Loucy (cell line): ENCODE results near the gene SH3RF1.

Experiments used
- H2AFZ ChIP-seq: fragments of 200-600 bp; sonication (generic); 2 replicates; pipeline ENCODE4 v1.6.0; 2016; ENCODE audit warnings: antibody characterized with exemption, mild to moderate bottlenecking, low read length, moderate library complexity
- H3F3A ChIP-seq: fragments of 200-600 bp; 2 replicates; pipeline ENCODE4 v1.6.0; 2016; ENCODE audit warnings: antibody characterized with exemption, low read depth, mild to moderate bottlenecking
- H3K27me3 ChIP-seq: fragments of 200-600 bp; sonication (generic); 2 replicates; pipeline ENCODE4 v1.6.1; 2014; ENCODE audit warnings: low read length, mild to moderate bottlenecking; ENCODE audit not compliant: insufficient read depth, poor library complexity, severe bottlenecking
- H3K36me3 ChIP-seq: fragments of 200-600 bp; sonication (generic); 2 replicates; pipeline ENCODE4 v1.6.1; 2016; ENCODE audit warnings: low read length; ENCODE audit not compliant: insufficient read depth
- H3K4me1 ChIP-seq: fragments of 200-600 bp; sonication (generic); 2 replicates; pipeline ENCODE4 v1.5.1; 2014; ENCODE audit warnings: low read length, mild to moderate bottlenecking; ENCODE audit not compliant: insufficient read depth, poor library complexity, severe bottlenecking
- H3K4me2 ChIP-seq: fragments of 200-600 bp; sonication (generic); 2 replicates; pipeline ENCODE4 v1.6.0; 2014; ENCODE audit warnings: antibody characterized with exemption, low read length, low read depth, mild to moderate bottlenecking; ENCODE audit not compliant: poor library complexity, severe bottlenecking
- H3K4me3 ChIP-seq: fragments of 200-600 bp; sonication (generic); 2 replicates; pipeline ENCODE4 v1.5.1; 2014; ENCODE audit warnings: low read length, mild to moderate bottlenecking, mixed read lengths; ENCODE audit not compliant: poor library complexity, severe bottlenecking
- H3K79me2 ChIP-seq: fragments of 200-600 bp; sonication (generic); 2 replicates; pipeline ENCODE4 v1.6.1; 2014; ENCODE audit warnings: low read length; ENCODE audit not compliant: insufficient read depth
- H3K9ac ChIP-seq: fragments of 200-600 bp; sonication (generic); 2 replicates; pipeline ENCODE4 v1.6.0; 2014; ENCODE audit warnings: mild to moderate bottlenecking, low read depth, low read length, moderate library complexity; ENCODE audit not compliant: poor library complexity, severe bottlenecking
- H3K9me2 ChIP-seq: fragments of 200-600 bp; sonication (generic); replicated peaks from 2 replicates; pipeline ENCODE4 v1.6.1; 2016; ENCODE audit warnings: low read depth, low read length, mixed read lengths
- H3K9me3 ChIP-seq: fragments of 200-600 bp; sonication (generic); 2 replicates; pipeline ENCODE4 v1.6.1; 2014; ENCODE audit warnings: mild to moderate bottlenecking, antibody characterized with exemption, low read length, low read depth; ENCODE audit not compliant: insufficient read depth
- H4K20me1 ChIP-seq: fragments of 200-600 bp; sonication (generic); 2 replicates; pipeline ENCODE4 v1.6.0; 2014; ENCODE audit warnings: antibody characterized with exemption, low read length, mild to moderate bottlenecking; ENCODE audit not compliant: insufficient read depth, poor library complexity, severe bottlenecking
- EZH2phosphoT487 ChIP-seq: fragments of 200-600 bp; IDR thresholded peaks from 2 replicates; pipeline ENCODE4 v1.6.1; 2018; ENCODE audit warnings: antibody characterized with exemption, mild to moderate bottlenecking, moderate library complexity, borderline replicate concordance
- TF ChIP-seq, protein P1 (sequence below): fragments of 200-600 bp; sonication (generic); conservative IDR thresholded peaks from 2 replicates; pipeline ENCODE4 v1.5.1; 2014; ENCODE audit warnings: mild to moderate bottlenecking, antibody characterized with exemption, low read length

The SH3RF1 gene

GRCh38 chr4:169215656-169216055, 55.1 kb downstream of the SH3RF1 start:
- peaks cover 7% of the 10 kb centered on the region; the same call in 1 of the 2 replicates for H3K9me3 ChIP-seq
- no peaks in the 10 kb centered on the region for H3K36me3 ChIP-seq
- no peak for TF ChIP-seq EZH2phosphoT487
- TF ChIP-seq, protein P1, sequence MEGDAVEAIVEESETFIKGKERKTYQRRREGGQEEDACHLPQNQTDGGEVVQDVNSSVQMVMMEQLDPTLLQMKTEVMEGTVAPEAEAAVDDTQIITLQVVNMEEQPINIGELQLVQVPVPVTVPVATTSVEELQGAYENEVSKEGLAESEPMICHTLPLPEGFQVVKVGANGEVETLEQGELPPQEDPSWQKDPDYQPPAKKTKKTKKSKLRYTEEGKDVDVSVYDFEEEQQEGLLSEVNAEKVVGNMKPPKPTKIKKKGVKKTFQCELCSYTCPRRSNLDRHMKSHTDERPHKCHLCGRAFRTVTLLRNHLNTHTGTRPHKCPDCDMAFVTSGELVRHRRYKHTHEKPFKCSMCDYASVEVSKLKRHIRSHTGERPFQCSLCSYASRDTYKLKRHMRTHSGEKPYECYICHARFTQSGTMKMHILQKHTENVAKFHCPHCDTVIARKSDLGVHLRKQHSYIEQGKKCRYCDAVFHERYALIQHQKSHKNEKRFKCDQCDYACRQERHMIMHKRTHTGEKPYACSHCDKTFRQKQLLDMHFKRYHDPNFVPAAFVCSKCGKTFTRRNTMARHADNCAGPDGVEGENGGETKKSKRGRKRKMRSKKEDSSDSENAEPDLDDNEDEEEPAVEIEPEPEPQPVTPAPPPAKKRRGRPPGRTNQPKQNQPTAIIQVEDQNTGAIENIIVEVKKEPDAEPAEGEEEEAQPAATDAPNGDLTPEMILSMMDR, result no peak
- H3K9ac ChIP-seq, result no peak overlapping the region
- H3K79me2 ChIP-seq, result no peaks in the 10 kb centered on the region
- no peak overlapping the region for H2AFZ ChIP-seq
- no peak overlapping the region for H3K4me3 ChIP-seq
- no peak overlapping the region for H3K4me2 ChIP-seq
- H3F3A ChIP-seq, result no peaks in the 10 kb centered on the region
- H3K4me1 ChIP-seq, result no peaks in the 10 kb centered on the region
- H4K20me1 ChIP-seq, result no peaks in the 10 kb centered on the region
- H3K27me3 ChIP-seq, result no peaks in the 10 kb centered on the region
- no peaks in the 10 kb centered on the region for H3K9me2 ChIP-seq

GRCh38 chr4:169212981-169213380, 57.8 kb downstream of the SH3RF1 start:
- no peak for TF ChIP-seq EZH2phosphoT487
- TF ChIP-seq, protein P1, result no peak
- H3K9me2 ChIP-seq, result no peaks in the 10 kb centered on the region
- no peaks in the 10 kb centered on the region for H3F3A ChIP-seq
- H3K4me1 ChIP-seq, result no peaks in the 10 kb centered on the region
- H4K20me1 ChIP-seq, result no peaks in the 10 kb centered on the region
- peaks cover 7% of the 10 kb centered on the region; the same call in 1 of the 2 replicates for H3K9me3 ChIP-seq
- H3K36me3 ChIP-seq, result no peaks in the 10 kb centered on the region
- no peak overlapping the region for H3K4me2 ChIP-seq
- H3K79me2 ChIP-seq, result no peaks in the 10 kb centered on the region
- no peak overlapping the region for H3K4me3 ChIP-seq
- no peak overlapping the region for H2AFZ ChIP-seq
- no peaks in the 10 kb centered on the region for H3K27me3 ChIP-seq
- H3K9ac ChIP-seq, result no peak overlapping the region

DNA sequence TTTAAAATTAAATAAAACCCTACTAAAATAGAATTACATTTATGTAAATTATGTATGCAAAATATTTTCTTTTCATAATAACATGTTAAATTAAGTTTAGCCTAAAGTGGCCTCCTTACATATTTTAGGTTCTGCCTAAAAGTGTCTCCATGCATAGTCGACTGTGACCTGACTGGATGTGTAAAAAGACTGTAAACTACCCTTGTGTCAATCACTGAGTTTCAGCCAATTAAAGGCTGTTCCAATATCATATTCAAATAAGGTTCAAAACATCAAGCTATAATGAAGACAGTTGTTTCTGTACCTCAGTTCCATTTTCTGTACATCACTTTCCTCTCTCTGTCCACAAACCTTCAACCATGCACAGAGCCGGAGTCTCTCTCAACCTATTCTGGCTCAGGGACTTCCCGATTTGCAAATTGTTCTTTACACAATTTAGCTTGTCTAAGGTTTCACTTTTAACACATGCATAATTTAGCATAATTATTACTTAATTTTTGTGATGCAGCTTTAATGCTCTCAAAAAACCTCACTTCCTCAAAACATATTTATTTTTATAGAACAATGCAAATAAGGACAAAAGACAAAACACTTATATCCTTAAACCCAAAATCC, 60.1 kb downstream of the SH3RF1 start:
- H2AFZ ChIP-seq, result no peak overlapping the region
- TF ChIP-seq EZH2phosphoT487, result no peak
- TF ChIP-seq, protein P1, result no peak
- no peak overlapping the region for H3K4me3 ChIP-seq
- H3K4me2 ChIP-seq, result no peak overlapping the region
- no peaks in the 10 kb centered on the region for H4K20me1 ChIP-seq
- H3K9ac ChIP-seq, result no peak overlapping the region
- peaks cover 7% of the 10 kb centered on the region; the same call in 1 of the 2 replicates for H3K9me3 ChIP-seq
- no peaks in the 10 kb centered on the region for H3K36me3 ChIP-seq
- H3K79me2 ChIP-seq, result no peaks in the 10 kb centered on the region
- no peaks in the 10 kb centered on the region for H3K4me1 ChIP-seq
- no peaks in the 10 kb centered on the region for H3K9me2 ChIP-seq
- H3F3A ChIP-seq, result no peaks in the 10 kb centered on the region
- no peaks in the 10 kb centered on the region for H3K27me3 ChIP-seq
